NCI-H1417 (cell line): ENCODE measurements around the gene S100A5.
A peak's percentile ranks its signal among the peaks of the same experiment; 100 is the strongest.

Source experiments
- DNase-seq, 3 experiments: peaks; one replicate each; lab custom pipeline; 2025; lab: John Stamatoyannopoulos, UW

Gene S100A5

DNA sequence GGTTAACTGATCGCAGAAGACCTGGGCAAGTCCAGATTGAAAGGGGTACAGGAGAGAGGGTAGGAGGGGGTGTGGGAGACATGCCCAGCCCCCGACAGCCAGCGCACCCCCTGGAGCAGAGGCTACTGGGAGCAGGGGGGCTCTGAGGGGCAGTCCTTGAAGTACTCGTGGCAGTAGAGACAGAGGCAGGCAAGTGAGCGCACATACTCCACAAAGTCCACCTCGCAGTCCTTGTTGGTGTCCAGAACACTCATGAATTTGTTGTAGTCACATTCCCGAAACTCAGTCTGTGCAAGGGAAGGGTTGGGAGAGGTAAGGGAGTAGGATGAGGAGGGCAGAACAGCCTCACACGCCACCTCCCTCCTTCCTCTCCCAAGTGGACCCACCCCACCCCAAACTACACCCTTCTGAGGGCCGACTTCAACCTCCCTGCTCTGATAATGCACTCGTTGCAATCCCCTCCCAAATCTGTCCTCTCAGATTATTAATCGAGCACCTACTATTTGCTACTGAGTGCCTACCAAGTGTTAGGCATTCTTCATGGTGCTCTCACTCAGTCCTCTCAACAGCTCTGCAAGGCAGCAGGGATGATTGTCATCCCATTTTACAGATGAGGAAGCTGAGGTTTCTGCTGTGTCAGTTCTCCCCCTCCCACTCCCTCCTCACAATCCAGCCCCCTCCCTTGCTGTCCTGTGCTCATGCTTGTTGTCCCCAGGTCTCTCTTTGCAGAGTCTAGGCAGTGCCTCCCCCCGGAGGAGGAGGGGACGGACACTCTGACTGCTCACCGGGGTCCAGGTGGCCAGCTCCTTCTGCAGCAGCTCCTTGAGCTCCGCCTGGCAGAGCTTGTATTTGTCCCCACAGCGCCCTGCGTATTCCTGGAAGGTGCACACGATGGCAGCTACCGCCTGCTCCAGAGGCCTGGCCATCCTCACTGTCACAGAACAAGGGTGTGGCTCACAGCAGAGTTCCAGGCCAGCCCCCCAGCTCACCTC, 7.1 kb upstream of the S100A5 start:
- DNase-seq: no peak

DNA sequence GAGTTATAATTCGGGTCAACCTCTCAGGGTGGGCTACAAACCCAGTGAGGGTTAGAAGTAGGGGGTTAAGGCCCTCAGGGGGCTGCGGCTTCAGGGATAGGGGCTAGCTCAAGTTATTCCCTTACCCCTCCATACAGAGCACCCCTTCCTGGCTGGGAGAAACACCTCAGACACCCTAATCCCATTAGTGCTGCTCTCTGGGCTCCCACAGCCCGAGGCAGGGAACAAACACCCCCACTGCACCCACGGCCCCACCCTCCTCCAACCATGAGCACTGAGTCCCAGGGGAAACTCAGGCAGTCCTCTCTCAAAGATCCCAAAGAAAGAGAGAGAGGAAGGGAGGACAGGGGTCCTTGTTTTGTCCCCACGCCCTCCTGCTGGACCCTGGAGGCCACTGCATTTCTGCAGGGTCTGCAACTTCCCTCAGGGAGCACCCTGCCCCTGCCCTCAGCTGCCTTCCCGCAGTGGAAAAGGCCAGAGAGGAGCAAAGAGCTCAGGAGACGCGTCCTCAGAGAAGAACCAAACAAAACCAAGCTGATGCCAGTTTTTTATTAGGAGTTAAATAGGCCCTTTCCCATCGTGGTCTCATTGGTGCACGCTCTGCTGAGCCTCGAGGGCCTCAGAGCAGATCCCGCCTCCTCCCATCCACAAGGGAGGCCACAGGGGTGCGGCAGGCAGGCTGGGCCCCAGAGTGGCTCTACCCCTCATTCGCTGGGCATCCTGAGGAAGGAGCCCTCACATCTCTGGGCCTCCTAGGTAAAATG, 6.2 kb upstream of the S100A5 start:
- peak in 1 of 3 experiments; percentile 93 for DNase-seq

DNA sequence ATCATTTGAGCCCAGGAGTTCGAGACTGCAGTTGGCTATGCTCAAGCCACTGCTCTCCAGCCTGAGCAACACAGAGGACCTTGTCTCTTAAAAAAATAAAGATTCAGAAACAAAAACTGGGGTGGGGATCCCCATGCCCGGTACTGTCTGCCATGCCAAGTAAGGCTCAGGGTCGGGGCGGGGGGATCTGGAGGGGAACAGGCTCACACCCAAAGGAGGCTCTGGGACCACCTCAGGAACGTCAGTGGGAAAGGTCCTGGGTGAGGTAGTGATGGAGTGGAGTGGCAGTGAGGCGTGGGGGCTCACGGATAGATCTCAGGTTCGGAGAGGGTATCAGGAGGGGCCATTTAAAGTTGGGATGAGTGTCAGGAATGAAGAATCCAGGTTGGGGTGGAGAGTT, 5.6 kb upstream of the S100A5 start:
- no peak for DNase-seq

DNA sequence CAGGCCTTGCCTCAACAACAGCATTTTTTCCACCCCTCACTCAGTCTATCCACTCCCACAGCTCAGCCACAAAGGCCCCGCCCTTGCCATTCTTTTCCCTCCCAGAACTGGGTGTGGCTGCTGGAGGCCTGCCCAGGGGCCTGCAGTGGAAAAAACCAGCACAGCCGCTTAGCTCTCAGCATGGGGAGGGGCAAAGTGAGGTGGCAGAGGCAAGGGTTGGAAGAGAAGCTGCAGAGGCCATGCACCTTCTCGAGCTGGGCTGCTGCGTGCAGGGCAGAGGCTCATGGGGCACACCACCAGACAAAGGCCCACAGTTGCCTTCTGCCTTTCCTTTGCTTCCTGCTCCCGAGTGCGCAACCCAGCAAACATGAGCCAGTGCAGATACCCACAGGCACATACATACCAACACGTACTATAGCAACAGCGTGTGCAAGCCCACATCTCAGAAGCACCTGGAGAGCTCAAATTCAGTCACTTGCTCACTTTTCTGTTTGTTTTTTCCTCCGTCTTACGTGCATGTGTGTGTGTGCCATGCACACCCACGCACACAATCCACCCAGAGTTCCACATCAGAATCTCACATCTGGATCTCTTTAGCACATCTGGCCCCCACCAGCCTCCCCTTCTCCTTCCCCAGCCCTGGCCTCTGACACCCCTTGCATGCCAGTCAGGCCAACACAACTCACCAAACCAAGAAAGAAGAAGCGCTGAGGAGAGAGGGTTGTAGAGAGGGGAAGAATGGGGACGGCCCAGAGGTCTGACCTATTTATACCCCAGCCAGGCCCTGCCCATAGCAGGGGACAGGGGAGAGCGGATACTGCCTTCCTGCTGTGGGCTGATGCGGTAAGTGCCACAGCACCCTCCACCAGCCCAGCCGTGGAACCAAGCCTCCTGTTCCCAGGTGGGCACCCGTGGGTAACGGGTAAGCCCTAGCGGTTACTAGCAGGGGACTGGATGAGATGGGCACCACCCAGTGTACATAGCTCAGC, 4.6 kb upstream of the S100A5 start, which contains the start of gene S100A4:
TSS of gene S100A4 (minus strand) at position 740 of the 989 bp plus-strand sequence. CDS start 1,012 bp downstream, outside the sequence.
- peak; percentile 74 to 99 (median 81) for DNase-seq

DNA sequence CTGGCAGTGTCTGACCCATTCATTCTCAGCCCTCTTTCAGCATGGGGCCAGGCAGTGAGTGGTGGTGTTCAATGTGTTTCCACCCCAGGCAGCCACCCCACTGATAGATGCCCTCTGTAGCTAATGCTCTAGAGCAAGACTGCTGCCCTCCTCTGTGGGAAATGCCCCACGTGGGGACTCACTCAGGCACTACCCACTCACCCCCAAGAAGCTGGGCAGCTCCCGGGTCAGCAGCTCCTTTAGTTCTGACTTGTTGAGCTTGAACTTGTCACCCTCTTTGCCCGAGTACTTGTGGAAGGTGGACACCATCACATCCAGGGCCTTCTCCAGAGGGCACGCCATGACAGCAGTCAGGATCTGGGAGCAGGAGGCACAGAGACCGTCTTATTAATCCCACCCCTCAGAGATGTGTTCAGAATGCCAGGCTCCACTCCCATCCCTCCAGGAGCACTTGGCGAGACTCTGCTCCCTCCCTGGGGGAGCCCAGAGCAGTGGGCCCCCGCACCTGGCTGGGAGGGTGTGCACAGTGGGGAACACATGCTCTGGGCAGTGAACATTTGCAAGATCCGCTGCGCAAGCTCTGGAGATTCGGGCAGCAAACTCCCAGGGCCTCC, 3.8 kb upstream of the S100A5 start:
- DNase-seq: no peak

DNA sequence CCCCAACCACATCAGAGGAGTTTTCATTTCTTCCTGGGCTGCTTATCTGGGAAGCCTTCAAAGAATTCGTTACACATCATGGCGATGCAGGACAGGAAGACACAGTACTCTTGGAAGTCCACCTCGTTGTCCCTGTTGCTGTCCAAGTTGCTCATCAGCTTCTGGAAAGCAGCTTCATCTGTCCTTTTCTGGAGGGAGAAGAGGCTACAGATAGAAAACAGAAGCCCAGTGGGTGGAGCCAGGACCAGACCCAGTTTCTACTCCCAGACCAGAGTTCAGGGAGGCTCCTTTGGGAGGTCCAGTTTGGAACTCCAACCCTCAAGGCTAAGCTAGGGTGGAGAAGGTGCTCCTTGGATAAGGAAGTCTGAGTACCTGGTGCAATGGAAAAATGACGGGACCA, 3.0 kb upstream of the S100A5 start:
- no peak for DNase-seq

DNA sequence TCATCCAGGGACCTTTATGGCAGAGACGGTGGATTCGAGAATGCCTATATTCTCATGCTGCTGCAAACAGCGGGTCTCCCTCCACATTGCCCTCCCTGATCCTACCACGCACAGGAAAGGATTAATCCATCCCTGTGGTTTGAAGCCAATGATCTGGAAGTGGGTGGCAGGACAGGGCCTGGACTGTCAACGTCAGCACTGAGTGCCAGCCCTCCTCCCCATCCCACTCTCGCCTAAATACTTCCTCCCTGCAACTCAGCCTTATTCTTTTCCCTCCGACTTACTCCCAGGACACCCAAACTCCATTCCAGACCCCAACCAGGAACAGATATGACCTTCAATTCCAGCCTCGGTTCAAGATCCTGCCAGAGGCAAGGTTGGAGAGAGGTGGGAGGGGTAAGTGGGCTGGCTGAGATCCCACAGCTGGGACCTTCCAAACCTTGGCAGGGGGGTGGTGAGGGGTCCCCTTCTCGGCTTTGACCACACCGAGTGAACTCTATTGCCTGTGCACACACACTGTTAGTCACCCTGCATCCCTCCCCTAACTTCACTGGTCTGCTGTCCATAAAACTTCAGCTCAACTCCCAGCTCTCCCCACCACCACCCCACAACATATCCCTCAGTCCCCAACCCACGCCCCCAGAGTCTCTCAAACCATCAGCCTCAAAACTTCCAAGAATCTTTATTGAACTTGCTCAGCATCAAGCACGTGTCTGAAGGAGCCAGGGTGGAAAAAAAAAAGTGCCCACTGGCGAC, 2.4 kb upstream of the S100A5 start:
- no peak for DNase-seq

DNA sequence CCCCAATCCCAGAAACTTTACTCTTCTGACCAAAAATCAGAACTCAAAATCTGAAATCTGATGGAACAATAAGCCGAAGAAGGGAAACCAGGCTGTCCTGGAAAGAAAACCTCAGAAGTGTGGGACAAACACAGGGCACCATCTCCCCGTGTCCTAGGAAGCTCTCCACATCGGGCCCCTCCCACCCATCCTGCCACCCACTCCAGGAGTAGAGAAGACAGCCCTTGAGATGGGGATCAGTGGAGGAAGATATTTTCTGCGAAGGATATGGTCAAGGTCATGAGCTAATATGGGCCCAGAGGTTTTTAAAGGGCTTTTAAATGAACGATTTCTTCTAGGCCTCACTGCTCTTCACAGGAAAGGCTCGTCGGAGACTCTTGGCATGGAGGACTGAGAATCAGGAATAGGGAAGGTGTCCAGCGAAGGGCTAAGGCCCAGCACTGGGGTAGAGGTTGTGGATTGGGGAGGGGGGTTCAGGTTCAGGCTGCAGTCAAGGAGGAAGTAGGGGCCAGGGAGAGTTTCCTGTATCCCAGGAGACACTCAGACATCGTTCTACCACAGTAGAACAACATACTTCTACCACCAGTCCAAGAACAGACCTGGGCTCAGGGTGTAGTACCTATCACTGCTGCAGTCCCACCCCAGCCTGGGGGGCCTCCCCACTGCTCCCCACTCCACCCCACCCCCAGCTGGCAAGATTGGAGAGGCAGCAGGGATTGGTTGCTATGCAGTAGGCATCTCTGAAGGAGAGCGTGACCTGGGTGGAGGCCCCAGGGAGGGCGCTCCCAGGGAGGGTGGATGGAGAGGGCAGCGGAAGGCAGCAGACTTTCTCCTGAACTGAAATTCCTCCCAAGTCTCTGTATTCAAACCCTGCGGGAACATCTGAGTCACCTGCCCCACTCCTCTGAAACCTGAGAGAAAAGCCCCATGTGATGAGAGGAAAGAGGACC, 1.2 kb upstream of the S100A5 start:
- DNase-seq: no peak

DNA sequence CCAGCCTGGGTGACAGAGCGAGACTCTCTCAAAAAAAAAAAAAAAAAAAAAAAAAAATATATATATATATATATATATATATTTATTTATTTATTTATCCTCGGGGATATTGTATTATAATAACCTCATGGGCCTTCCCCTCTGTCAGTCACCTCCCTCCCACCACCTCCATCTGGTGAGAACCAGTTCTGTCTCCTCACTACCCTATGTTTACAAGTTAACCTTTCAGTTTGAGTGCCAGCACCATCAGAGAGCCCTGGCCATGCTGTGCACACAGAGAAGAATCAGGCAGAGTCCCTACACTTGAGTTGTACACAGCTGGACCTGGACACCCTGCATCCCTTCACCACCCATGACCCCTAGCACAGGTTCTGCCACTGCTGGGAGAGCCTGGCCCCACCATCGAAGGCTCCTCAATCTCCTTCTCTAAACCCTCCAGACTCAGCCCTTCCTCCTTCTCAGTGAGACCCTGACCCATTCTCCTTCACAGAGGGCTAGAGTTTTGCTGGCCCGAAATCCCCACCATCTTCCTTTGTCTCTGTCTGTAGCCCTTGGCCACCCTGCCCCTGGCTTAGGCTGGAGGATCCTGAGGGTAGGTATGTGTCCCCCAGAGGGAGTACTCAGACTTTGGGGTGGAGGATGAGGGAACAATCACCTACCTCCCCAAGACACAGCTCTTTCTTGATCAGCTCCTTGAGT, 1.2 kb downstream of the S100A5 start:
- DNase-seq: no peak

DNA sequence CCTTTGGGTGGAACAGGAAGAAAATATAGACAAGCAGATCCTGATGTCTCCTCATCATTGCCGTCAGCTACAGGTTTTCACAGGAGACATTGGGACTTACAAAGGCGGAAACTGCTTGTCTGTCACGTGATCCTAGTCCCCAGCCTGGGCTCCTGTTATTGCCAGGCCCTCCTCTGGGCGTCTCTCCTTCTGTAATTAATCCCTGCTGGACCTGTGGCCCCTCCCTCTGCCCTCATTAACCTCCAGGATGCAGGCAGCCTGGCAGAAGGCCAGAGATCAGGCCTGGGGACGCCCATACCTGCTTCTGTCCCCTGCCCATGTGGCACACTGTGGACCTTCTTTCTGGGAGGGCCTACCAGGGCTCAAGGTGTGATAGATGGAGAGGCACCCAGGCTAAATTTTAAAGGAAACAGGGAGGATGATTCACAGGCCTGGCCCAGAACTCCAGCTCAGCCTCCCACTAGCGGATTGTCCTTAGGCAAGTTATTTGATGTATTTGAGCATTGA, 2.4 kb downstream of the S100A5 start:
- peak; percentile 18 to 60 (median 47) for DNase-seq

DNA sequence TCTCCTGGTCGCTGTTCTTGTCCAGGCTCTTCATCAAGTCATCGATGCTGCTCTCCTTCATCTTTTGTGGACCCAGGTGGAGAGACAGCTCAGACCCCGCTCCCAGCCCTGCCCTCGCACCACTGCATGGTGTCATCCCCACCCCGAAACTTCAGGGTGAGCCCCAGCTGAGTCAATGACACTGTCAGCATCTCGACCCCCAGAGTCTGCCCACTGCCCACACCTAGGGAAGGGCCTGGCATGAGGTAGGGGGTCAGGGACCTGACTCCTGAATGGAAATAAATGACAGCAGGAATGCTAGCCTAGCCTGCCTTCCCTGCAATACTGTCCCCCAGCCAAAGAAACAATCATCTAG, 3.4 kb downstream of the S100A5 start:
- DNase-seq: no peak

DNA sequence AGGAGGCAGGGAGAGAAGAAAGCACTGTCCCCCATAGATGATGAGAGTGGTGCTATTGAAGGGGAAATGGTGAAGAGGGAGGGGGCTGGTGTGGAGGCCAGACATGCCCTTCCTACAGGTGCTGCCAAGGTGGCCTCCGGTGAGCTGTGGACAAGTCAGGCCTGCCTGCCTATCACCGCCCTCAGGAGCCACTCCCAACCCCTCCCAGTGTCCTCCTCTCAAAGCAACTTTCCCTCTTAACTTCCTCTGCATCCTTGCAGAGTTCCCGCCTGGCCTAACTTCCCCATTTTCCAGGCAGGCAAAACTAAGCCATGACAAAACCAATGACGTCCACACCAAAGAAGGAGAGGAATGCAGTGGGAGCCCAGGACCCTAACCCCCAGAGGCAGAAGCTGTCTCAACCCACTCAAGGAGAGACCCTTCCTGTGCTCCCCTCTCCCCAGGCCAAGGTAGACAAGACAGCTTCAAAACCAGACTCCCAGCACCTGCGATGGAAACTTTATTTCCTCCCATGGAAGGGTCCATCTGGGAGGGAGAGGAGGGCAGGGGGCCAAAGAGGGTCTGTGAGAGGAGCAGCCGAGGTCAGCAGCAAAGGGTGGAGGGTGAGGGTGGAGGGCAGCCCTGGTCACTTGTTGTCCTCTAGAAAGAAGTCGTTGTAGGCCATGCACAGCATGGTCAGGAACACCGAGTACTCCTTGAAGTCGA, 3.9 kb downstream of the S100A5 start:
- DNase-seq: peak in 1 of 3 experiments; percentile 52

DNA sequence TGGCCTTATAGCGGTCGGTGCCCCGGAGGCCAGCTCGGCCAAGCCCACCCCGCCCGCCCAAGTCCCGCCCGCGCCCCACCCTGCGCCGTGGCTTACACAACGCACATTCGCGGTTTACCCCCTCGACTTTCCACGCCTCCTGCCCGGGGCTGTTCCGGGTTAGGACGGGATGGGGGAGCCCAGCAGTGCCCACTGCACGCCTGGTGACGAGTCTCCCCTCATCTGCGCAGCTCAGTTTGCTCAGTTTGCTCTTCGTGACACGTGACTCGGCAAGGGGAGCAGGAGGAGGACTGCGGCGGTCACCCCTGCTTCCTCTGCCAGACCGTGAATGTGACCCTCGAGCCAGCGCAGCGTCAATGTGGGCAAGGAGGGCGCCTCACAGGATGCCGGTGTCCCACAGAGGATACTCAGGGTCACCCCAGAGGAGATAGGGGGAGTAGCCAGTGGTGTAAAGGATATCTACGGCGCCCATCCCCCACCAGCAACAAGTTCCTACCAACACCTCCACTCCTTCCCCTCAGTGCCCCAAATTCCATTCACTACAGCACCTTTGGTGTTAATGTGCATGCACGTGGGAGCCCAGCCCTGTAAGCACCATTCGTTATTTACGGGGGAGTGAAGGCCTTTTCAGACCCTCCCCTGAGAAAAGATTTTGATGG, 4.6 kb downstream of the S100A5 start:
- peak; percentile 59 to 81 (median 72) for DNase-seq

DNA sequence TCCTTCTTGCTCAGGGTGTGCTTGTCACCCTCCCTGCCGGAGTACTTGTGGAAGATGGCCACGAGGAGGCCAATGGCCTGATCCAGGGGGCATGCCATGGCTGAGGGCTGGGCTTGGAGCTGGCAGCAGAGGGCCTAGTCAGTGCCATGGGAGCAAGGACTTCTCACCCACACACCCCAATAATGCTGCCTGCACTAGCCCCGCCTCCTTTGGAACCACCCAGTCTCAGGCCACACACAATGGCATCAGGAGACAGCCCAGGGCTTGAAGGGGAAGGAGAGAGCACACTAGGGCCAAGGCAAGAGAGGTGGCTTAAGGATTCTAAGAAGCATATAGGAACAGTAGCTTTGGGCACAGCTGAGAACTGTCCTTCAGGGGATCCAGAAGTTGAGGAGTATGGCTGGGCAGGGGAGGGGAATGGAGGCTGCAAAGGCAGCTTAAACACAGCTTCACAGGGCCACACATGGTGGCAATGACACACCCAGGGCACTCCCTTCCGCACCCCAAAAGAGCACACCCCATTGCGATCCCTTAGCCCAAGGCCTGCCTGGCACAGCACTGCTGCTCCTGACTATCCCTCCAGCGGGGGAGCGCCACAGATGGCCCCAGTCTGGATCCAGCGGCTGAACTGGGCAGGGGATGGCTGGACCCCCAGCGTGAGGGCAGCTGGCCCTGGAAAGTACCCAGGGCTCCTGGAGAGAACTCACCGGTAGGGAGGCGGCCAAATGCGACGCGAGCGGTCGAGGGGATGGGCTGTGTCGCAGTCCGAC, 5.3 kb downstream of the S100A5 start, which contains the start of gene S100A6:
TSS of gene S100A6 (minus strand) at position 750 of the 770 bp plus-strand sequence. CDS start at position 98, 652 bp downstream.
- no peak for DNase-seq

DNA sequence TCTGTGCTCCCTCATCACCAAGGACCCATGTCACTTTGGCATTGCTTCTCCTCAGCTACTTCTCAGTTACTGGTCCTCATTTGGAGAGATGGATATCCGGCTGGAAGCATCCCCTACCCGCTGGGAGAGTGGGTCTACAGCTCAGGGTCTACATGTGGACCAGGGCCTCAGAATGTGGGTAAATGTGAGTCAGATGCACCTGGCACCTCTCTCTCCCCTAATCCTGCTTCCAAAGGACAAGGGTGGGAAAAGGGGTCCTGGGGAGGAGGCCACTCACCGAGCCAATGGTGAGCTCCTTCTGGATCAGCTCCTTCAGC, 5.9 kb downstream of the S100A5 start:
- DNase-seq: no peak

DNA sequence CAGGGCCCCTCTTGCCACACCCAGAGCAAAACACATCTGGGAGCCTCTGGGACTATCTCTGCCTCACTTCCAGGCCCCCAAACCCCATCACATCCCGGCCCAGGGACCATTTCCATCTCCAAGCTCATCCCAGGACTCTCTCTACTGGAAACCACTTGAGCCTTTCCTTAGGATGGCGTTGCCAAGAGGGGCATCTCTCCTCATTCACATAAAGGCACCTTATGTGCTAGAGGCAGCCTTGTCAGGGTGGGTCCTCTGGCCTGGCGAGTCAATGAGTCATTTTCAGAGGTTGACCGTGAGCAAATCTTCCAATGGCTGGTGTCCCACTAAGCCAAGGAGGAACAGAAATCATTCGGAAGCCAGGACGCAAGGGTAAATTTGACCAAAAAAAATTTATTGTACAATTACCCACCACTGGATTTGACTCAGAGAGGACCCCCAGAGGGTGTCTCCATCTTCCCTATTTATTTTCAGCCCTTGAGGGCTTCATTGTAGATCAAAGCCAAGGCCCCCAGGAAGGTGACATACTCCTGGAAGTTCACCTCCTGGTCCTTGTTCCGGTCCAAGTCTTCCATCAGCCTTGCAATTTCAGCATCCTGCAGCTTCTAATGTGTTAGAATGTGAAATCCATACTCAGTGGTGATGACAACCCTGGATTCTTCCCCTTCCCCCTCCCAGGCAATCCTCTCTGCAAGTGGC, 6.4 kb downstream of the S100A5 start:
- no peak for DNase-seq
